ENCODE measurements around the gene CCDC93.
A peak's percentile ranks its signal among the peaks of the same experiment; 100 is the strongest.

Gene CCDC93

GRCh38 chr2:118050386-118050785 lies 36.5 kb upstream of the CCDC93 start (continued):
- TF ChIP-seq PRDM10 (tag by site-specific recombination; IDR thresholded peaks at IDR 0.05), result peak; percentile 88
- TF ChIP-seq ZBTB20 (tag by site-specific recombination; IDR thresholded peaks at IDR 0.05), result no peak
- TF ChIP-seq TSHZ1 (tag by site-specific recombination; IDR thresholded peaks at IDR 0.05; ENCODE audit: borderline replicate concordance), result no peak
- no peak for TF ChIP-seq SCRT2 (tag by site-specific recombination; IDR thresholded peaks at IDR 0.05)
- TF ChIP-seq ZNF2 (tag by site-specific recombination; IDR thresholded peaks at IDR 0.05), result no peak
- no peak for TF ChIP-seq ZNF362 (tag by site-specific recombination; IDR thresholded peaks at IDR 0.05)
- no peak for TF ChIP-seq BCL11A (tag by site-specific recombination; IDR thresholded peaks at IDR 0.05; ENCODE audit: low read depth)
- TF ChIP-seq OSR2 (tag by site-specific recombination; IDR thresholded peaks at IDR 0.05), result peak; percentile 49; the same call in 1 of the 2 replicates
- no peak for TF ChIP-seq ZBTB7A (tag by site-specific recombination; IDR thresholded peaks at IDR 0.05; ENCODE audit: low read depth)
- no peak for TF ChIP-seq ZNF48 (tag by site-specific recombination; IDR thresholded peaks at IDR 0.05)
- TF ChIP-seq ZNF404 (tag by site-specific recombination; IDR thresholded peaks at IDR 0.05), result no peak
- TF ChIP-seq ZNF433 (tag by site-specific recombination; IDR thresholded peaks at IDR 0.05; ENCODE audit: low read depth), result no peak
- no peak; the same call in 1 of the 2 replicates for TF ChIP-seq SCRT1 (tag by site-specific recombination; IDR thresholded peaks at IDR 0.05; ENCODE audit: borderline replicate concordance)
- no peak for TF ChIP-seq ZNF785 (tag by site-specific recombination; IDR thresholded peaks at IDR 0.05)
- TF ChIP-seq ZNF558 (tag by site-specific recombination; IDR thresholded peaks at IDR 0.05), result no peak
- no peak for TF ChIP-seq ZNF37A (tag by site-specific recombination; IDR thresholded peaks at IDR 0.05)
- peak; percentile 18; the same call in 1 of the 2 replicates for TF ChIP-seq ZNF501 (tag by site-specific recombination; IDR thresholded peaks at IDR 0.05)
- no peak for TF ChIP-seq ZNF747 (tag by site-specific recombination; IDR thresholded peaks at IDR 0.05)
- TF ChIP-seq KLF9 (tag by site-specific recombination; IDR thresholded peaks at IDR 0.05; ENCODE audit: low read depth), result no peak
- no peak for TF ChIP-seq ZNF76 (tag by site-specific recombination; IDR thresholded peaks at IDR 0.05; ENCODE audit: borderline replicate concordance, low read depth)
- TF ChIP-seq ZNF266 (tag by site-specific recombination; IDR thresholded peaks at IDR 0.05; ENCODE audit: low read depth), result no peak
- TF ChIP-seq ZSCAN23 (tag by site-specific recombination; IDR thresholded peaks at IDR 0.05), result no peak
- TF ChIP-seq ZNF426 (tag by site-specific recombination; IDR thresholded peaks at IDR 0.05), result no peak
- TF ChIP-seq ZNF416 (tag by site-specific recombination; IDR thresholded peaks at IDR 0.05), result no peak
- no peak for TF ChIP-seq ZNF596 (tag by site-specific recombination; IDR thresholded peaks at IDR 0.05)
- no peak for TF ChIP-seq ZNF692 (tag by site-specific recombination; IDR thresholded peaks at IDR 0.05)
- TF ChIP-seq PBX3 (CRISPR knock-in tag; IDR thresholded peaks at IDR 0.05), result no peak
- TF ChIP-seq KLF16 (tag by site-specific recombination; IDR thresholded peaks at IDR 0.05), result 0 out of 2 replicates have a peak, but pooled peaks have one; percentile 42
- no peak for TF ChIP-seq ZNF394 (tag by site-specific recombination; IDR thresholded peaks at IDR 0.05; ENCODE audit: borderline replicate concordance)
- TF ChIP-seq ZNF488 (tag by site-specific recombination; IDR thresholded peaks at IDR 0.05), result no peak
